SK-N-SH (cell line): ENCODE measurements around the gene FBN2. TPM values are rescaled to one million over a fixed set of nuclear protein-coding genes. Genes with fewer than 3 reads are reported as not detected.

Experiments
- CTCF ChIA-PET: fragments of 300-600, 350-600 bp; formaldehyde crosslinking; extraction: SDS; loops from one replicate; lab custom pipeline; 2021; lab: Yijun Ruan, JAX
- POLR2A ChIA-PET: fragments of 350-600 bp; sonication (Branson Sonifier 250); formaldehyde crosslinking; extraction: SDS; loops from one replicate; lab custom pipeline; 2020; ENCODE audit warnings: antibody characterized with exemption, inconsistent platforms; lab: Yijun Ruan, JAX
- DNase-seq: peaks from one replicate; pipeline ENCODE4 v3.0.0; 2012
- H2AFZ ChIP-seq: fragments of 200-600 bp; sonication (generic); 2 replicates; pipeline ENCODE4 v1.8.1; 2016; ENCODE audit warnings: antibody characterized with exemption, mild to moderate bottlenecking, low read depth
- H3F3A ChIP-seq: fragments of 200-600 bp; sonication (generic); replicated peaks from 2 replicates; pipeline ENCODE3; 2016; ENCODE audit warnings: antibody characterized with exemption, mild to moderate bottlenecking; ENCODE audit not compliant: insufficient read depth
- H3K27ac ChIP-seq, 2 experiments: fragments of 200-500 bp in 1 of 2; fragments of 200-600 bp in 1 of 2; sonication (Bioruptor generic) in 1 of 2; sonication (generic), shearing (Covaris generic) in 1 of 2; 2 replicates each; pipeline versions ENCODE4 v1.5.1 to v1.6.1; 2014 to 2016; ENCODE audit warnings: low read depth in 2 of 2, inconsistent platforms in 1 of 2, low read length in 1 of 2, mild to moderate bottlenecking in 1 of 2, mixed read lengths in 1 of 2
- H3K27me3 ChIP-seq: fragments of 200-600 bp; sonication (generic), shearing (Covaris generic); 2 replicates; pipeline ENCODE4 v1.6.1; 2016; ENCODE audit warnings: mixed run types; ENCODE audit not compliant: insufficient read depth
- H3K36me3 ChIP-seq, 2 experiments: fragments of 200-500 bp in 1 of 2; fragments of 200-600 bp in 1 of 2; sonication (Bioruptor generic) in 1 of 2; sonication (generic) in 1 of 2; replicated peaks in 1 of 2; 2 replicates each; pipeline versions ENCODE3 to v1.5.1; 2014 to 2016; ENCODE audit warnings: low read length in 1 of 2, mild to moderate bottlenecking in 1 of 2; ENCODE audit not compliant: insufficient read depth in 2 of 2, control insufficient read depth in 1 of 2
- H3K4me1 ChIP-seq, 2 experiments: fragments of 200-500 bp in 1 of 2; fragments of 200-600 bp in 1 of 2; sonication (Bioruptor generic) in 1 of 2; sonication (generic), shearing (Covaris generic) in 1 of 2; 2 replicates each; pipeline versions ENCODE4 v1.5.1 to v1.6.1; 2014 to 2016; ENCODE audit warnings: low read depth in 1 of 2, low read length in 1 of 2, mixed run types in 1 of 2; ENCODE audit not compliant: insufficient read depth in 2 of 2, control insufficient read depth in 1 of 2
- H3K4me2 ChIP-seq: fragments of 200-600 bp; sonication (generic), shearing (Covaris generic); 2 replicates; pipeline ENCODE4 v1.6.1; 2017; ENCODE audit warnings: mixed run types
- H3K4me3 ChIP-seq, 2 experiments: fragments of 200-500 bp in 1 of 2; fragments of 200-600 bp in 1 of 2; sonication (Bioruptor generic) in 1 of 2; sonication (generic), shearing (Covaris generic) in 1 of 2; 2 replicates each; pipeline versions ENCODE4 v1.5.1 to v1.8.1; 2014 to 2016; ENCODE audit warnings: low read depth in 2 of 2, inconsistent platforms in 1 of 2, low read length in 1 of 2, mild to moderate bottlenecking in 1 of 2, mixed read lengths in 1 of 2, moderate library complexity in 1 of 2
- H3K79me2 ChIP-seq: fragments of 200-600 bp; sonication (generic); 2 replicates; pipeline ENCODE4 v1.8.1; 2017; ENCODE audit warnings: mild to moderate bottlenecking; ENCODE audit not compliant: insufficient read depth
- H3K9ac ChIP-seq: fragments of 200-600 bp; sonication (generic); 2 replicates; pipeline ENCODE4 v1.6.1; 2017; ENCODE audit warnings: mixed run types
- H3K9me2 ChIP-seq: fragments of 200-600 bp; sonication (generic); 2 replicates; pipeline ENCODE4 v1.6.1; 2017; ENCODE audit warnings: mixed run types
- H3K9me3 ChIP-seq: fragments of 200-600 bp; sonication (generic); 2 replicates; pipeline ENCODE4 v1.6.1; 2017; ENCODE audit warnings: mixed run types, mild to moderate bottlenecking, moderate library complexity
- H4K20me1 ChIP-seq: fragments of 200-600 bp; sonication (generic); 2 replicates; pipeline ENCODE4 v1.6.1; 2017; ENCODE audit warnings: mild to moderate bottlenecking, mixed run types; ENCODE audit not compliant: insufficient read depth
- CTCF ChIP-seq: fragments of 200-600 bp; sonication (generic); IDR thresholded peaks from 2 replicates; pipeline ENCODE4 v1.6.1; 2017; ENCODE audit warnings: antibody characterized with exemption, mild to moderate bottlenecking, moderate library complexity
- EP300 ChIP-seq, 2 experiments: IDR thresholded peaks; 2 replicates each; pipeline versions ENCODE4 v1.4.0 to v1.6.1; 2012; ENCODE audit warnings: borderline replicate concordance in 1 of 2, low read depth in 1 of 2, low read length in 1 of 2
- EZH2phosphoT487 ChIP-seq: fragments of 200-600 bp; sonication (generic); IDR thresholded peaks from 2 replicates; pipeline ENCODE4 v1.6.1; 2017; ENCODE audit warnings: low read depth, mixed run types, mild to moderate bottlenecking, antibody characterized with exemption, moderate library complexity, borderline replicate concordance
- FOSL2 ChIP-seq: IDR thresholded peaks from 2 replicates; pipeline ENCODE4 v1.4.0; 2012; ENCODE audit warnings: low read depth, mild to moderate bottlenecking, moderate library complexity, borderline replicate concordance
- FOXM1 ChIP-seq: IDR thresholded peaks from 2 replicates; pipeline ENCODE4 v1.4.0; 2012; ENCODE audit warnings: low read depth, mild to moderate bottlenecking
- GATA2 ChIP-seq: sonication (generic); formaldehyde crosslinking; IDR thresholded peaks from 2 replicates; pipeline ENCODE4 v1.5.0; 2020; ENCODE audit warnings: mild to moderate bottlenecking, missing genetic modification reagents
- JUND ChIP-seq: IDR thresholded peaks from 2 replicates; pipeline ENCODE4 v1.4.0; 2012
- MEF2A ChIP-seq: IDR thresholded peaks from 2 replicates; pipeline ENCODE4 v1.4.0; 2012; ENCODE audit warnings: low read depth, borderline replicate concordance
- MXI1 ChIP-seq: IDR thresholded peaks from 2 replicates; pipeline ENCODE4 v1.6.1; 2012; ENCODE audit warnings: mild to moderate bottlenecking, low read depth, low read length, improper control_type of control experiment
- NRF1 ChIP-seq: IDR thresholded peaks from 2 replicates; pipeline ENCODE4 v1.6.1; 2012; ENCODE audit warnings: low read depth, mild to moderate bottlenecking, low read length
- POLR2AphosphoS5 ChIP-seq: IDR thresholded peaks from 2 replicates; pipeline ENCODE4 v1.6.1; 2012; ENCODE audit warnings: low read depth, low read length
- SIN3A ChIP-seq: IDR thresholded peaks from 2 replicates; pipeline ENCODE4 v1.6.1; 2012; ENCODE audit warnings: low read depth, mild to moderate bottlenecking, low read length, moderate library complexity, borderline replicate concordance
- TAF1 ChIP-seq: IDR thresholded peaks from 2 replicates; pipeline ENCODE4 v1.6.1; 2012; ENCODE audit warnings: low read depth, mild to moderate bottlenecking, low read length, moderate library complexity, borderline replicate concordance
- TCF12 ChIP-seq: IDR thresholded peaks from 2 replicates; pipeline ENCODE4 v1.4.0; 2012
- TEAD4 ChIP-seq: IDR thresholded peaks from 2 replicates; pipeline ENCODE4 v1.4.0; 2012; ENCODE audit warnings: mild to moderate bottlenecking, borderline replicate concordance; ENCODE audit not compliant: insufficient read depth
- USF1 ChIP-seq: IDR thresholded peaks from 2 replicates; pipeline ENCODE4 v1.4.0; 2012; ENCODE audit warnings: low read depth, borderline replicate concordance
- YY1 ChIP-seq: IDR thresholded peaks from 2 replicates; pipeline ENCODE4 v1.4.0; 2012; ENCODE audit warnings: low read depth, mild to moderate bottlenecking
- ZBTB33 ChIP-seq: IDR thresholded peaks from 2 replicates; pipeline ENCODE4 v1.4.0; 2012; ENCODE audit warnings: low read depth, borderline replicate concordance
- polyA plus RNA-seq, 3 experiments: library from polyadenylated mRNA; depleted of rRNA; stranded (reverse); fragments of >200 nt; gene quantifications; 2 replicates each; pipeline ENCODE4 v1.2.3, GENCODE V29; 2012
- TF ChIP-seq, protein P1 (sequence below): IDR thresholded peaks from 2 replicates; pipeline ENCODE4; 2012
- TF ChIP-seq, protein P2 (sequence below): fragments of 150-350 bp; IDR thresholded peaks from 2 replicates; pipeline ENCODE4 v1.6.1; 2016; ENCODE audit warnings: mild to moderate bottlenecking, low read depth, low read length

The FBN2 gene
- polyA plus RNA-seq, 1 of the 3 experiments (the other 2 are of a cell fraction): 2.2 TPM

- no peaks in the 10 kb centered on the region for H3K9me2 ChIP-seq
- no peak for DNase-seq
- CTCF ChIA-PET: no interaction called here
Measured at GRCh38 chr5:128424646-128425045, 113.4 kb downstream of the FBN2 start.

DNA sequence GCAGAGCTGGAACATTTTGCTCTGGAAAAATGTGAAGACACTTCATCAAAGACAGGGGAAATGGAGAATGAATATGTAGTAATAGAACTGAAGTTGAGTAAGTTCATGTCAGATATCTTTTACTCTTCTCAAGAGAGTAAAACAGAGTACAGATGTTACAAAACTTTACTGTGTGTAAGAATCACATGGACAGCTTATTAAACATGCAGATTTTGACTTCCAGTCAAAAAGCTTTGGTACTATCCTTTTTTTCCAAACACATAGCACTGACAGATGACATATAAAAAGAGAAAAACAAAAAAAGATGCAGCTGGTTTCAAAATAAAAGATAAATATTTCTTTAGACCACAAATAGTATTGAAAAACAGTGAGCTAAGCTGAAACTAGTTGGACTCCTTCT is 115.4 kb downstream of the FBN2 start:
- Histone ChIP-seq H2AFZ (no peak overlapping the region), H3F3A (no peaks in the 10 kb centered on the region), H3K4me3 (no peak overlapping the region), H3K4me2 (no peak overlapping the region), H3K27ac (no peak overlapping the region), H3K9ac (no peak overlapping the region), H4K20me1 (no peaks in the 10 kb centered on the region), H3K36me3 (no peaks in the 10 kb centered on the region), H3K9me3 (no peaks in the 10 kb centered on the region), H3K27me3 (no peaks in the 10 kb centered on the region), H3K79me2 (no peaks in the 10 kb centered on the region), H3K9me2 (no peaks in the 10 kb centered on the region), H3K4me1 (no peaks in the 10 kb centered on the region; a peak in 1 of 4 replicates)
- no peak for TF ChIP-seq FOSL2
- TF ChIP-seq MXI1: no peak
- TF ChIP-seq, protein P1, sequence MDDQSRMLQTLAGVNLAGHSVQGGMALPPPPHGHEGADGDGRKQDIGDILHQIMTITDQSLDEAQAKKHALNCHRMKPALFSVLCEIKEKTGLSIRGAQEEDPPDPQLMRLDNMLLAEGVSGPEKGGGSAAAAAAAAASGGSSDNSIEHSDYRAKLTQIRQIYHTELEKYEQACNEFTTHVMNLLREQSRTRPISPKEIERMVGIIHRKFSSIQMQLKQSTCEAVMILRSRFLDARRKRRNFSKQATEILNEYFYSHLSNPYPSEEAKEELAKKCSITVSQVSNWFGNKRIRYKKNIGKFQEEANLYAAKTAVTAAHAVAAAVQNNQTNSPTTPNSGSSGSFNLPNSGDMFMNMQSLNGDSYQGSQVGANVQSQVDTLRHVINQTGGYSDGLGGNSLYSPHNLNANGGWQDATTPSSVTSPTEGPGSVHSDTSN: no peak
- no peak for TF ChIP-seq GATA2 (CRISPR knock-in tag)
- TF ChIP-seq CTCF: no peak
- TF ChIP-seq ZBTB33: no peak
- TF ChIP-seq TCF12: no peak
- no peak for TF ChIP-seq YY1
- TF ChIP-seq SIN3A: no peak
- no peak for TF ChIP-seq TEAD4
- TF ChIP-seq USF1: no peak
- no peak for TF ChIP-seq JUND
- no peak for TF ChIP-seq MEF2A
- TF ChIP-seq, protein P2, sequence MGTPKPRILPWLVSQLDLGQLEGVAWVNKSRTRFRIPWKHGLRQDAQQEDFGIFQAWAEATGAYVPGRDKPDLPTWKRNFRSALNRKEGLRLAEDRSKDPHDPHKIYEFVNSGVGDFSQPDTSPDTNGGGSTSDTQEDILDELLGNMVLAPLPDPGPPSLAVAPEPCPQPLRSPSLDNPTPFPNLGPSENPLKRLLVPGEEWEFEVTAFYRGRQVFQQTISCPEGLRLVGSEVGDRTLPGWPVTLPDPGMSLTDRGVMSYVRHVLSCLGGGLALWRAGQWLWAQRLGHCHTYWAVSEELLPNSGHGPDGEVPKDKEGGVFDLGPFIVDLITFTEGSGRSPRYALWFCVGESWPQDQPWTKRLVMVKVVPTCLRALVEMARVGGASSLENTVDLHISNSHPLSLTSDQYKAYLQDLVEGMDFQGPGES: no peak
- no peak for TF ChIP-seq EZH2phosphoT487
- TF ChIP-seq NRF1: no peak
- TF ChIP-seq EP300 (IDR thresholded peaks at IDR 0.05; ENCODE audit: borderline replicate concordance in 1 of 2, low read depth in 1 of 2, low read length in 1 of 2): no peak
- TF ChIP-seq FOXM1: no peak
- ChIA-PET POLR2A (no interaction called here), CTCF (no interaction called here)
- no peak for DNase-seq

More at GRCh38 chr5:128424646-128425045, 113.4 kb downstream of the FBN2 start:
- H3K79me2 ChIP-seq: no peaks in the 10 kb centered on the region
- no peaks in the 10 kb centered on the region for H3F3A ChIP-seq
- no peak overlapping the region for H3K9ac ChIP-seq
- no peaks in the 10 kb centered on the region; a peak in 1 of 4 replicates for H3K4me1 ChIP-seq
- H2AFZ ChIP-seq: no peak overlapping the region
- H3K9me3 ChIP-seq: no peaks in the 10 kb centered on the region
- no peak for TF ChIP-seq MEF2A
- no peak for TF ChIP-seq TAF1
- TF ChIP-seq POLR2AphosphoS5: no peak
- no peak for TF ChIP-seq TCF12
- no peak overlapping the region for H3K4me2 ChIP-seq
- H3K27ac ChIP-seq: no peak overlapping the region; a peak in 1 of 4 replicates
- H4K20me1 ChIP-seq: no peaks in the 10 kb centered on the region
- H3K36me3 ChIP-seq: peaks cover 0 to under 1% of the 10 kb centered on the region in 2 experiments
- H3K4me3 ChIP-seq: no peak overlapping the region
- H3K27me3 ChIP-seq: no peaks in the 10 kb centered on the region
- POLR2A ChIA-PET: no interaction called here
